CD4-positive, alpha-beta T cell treated with Interleukin-4 for 4 hours (primary cell): Measurements from ENCODE around the gene CLCC1.
"Not testable (repeated sequence)": the region's sequence is repeated elsewhere in the genome, so short reads cannot be mapped to it uniquely, and the experiment has no call there.

Experiments
- DNase-seq: peaks from one replicate; pipeline ENCODE4 v3.0.0-alpha.2; 2020

The CLCC1 gene

GRCh38 chr1:108963052-108963686, at the start of gene CLCC1:
TSS of gene CLCC1 (minus strand) at chr1:108963484. CDS start at chr1:108950437, 13,047 bp downstream.
- peak; percentile 91 for DNase-seq

- no peak for DNase-seq
Measured at GRCh38 chr1:109011335-109011734, 48.1 kb upstream of the CLCC1 start.

- DNase-seq: not testable (repeated sequence)
Measured at GRCh38 chr1:108996622-108997021, 33.3 kb upstream of the CLCC1 start.

- no peak for DNase-seq
Measured at GRCh38 chr1:108983114-108983513, 19.8 kb upstream of the CLCC1 start.

GRCh38 chr1:108976658-108977057, 13.4 kb upstream of the CLCC1 start:
- DNase-seq: no peak

GRCh38 chr1:108972951-108973350, 9.7 kb upstream of the CLCC1 start:
- no peak for DNase-seq

GRCh38 chr1:108969346-108969745, 6.1 kb upstream of the CLCC1 start:
- DNase-seq: no peak

GRCh38 chr1:108962681-108963051, 618 bp downstream of the CLCC1 start:
- peak; percentile 13 for DNase-seq

GRCh38 chr1:108961752-108962486, 1.4 kb downstream of the CLCC1 start:
- no peak for DNase-seq

- DNase-seq: peak; percentile 45
Measured at GRCh38 chr1:108961198-108961597, 2.1 kb downstream of the CLCC1 start.

GRCh38 chr1:108960719-108961118, 2.6 kb downstream of the CLCC1 start:
- no peak for DNase-seq

- DNase-seq: no peak
Measured at GRCh38 chr1:108957888-108958287, 5.4 kb downstream of the CLCC1 start.

- DNase-seq: no peak
Measured at GRCh38 chr1:108955881-108956280, 7.4 kb downstream of the CLCC1 start.

GRCh38 chr1:108955111-108955510, 8.2 kb downstream of the CLCC1 start:
- no peak for DNase-seq

- no peak for DNase-seq
Measured at GRCh38 chr1:108953452-108953851, 9.8 kb downstream of the CLCC1 start.

GRCh38 chr1:108951242-108951641, 12.0 kb downstream of the CLCC1 start:
- no peak for DNase-seq

GRCh38 chr1:108949044-108949443, 14.2 kb downstream of the CLCC1 start:
- DNase-seq: no peak

- DNase-seq: no peak
Measured at GRCh38 chr1:108947871-108948525, 15.3 kb downstream of the CLCC1 start.

- DNase-seq: no peak
Measured at GRCh38 chr1:108936170-108936569, 27.1 kb downstream of the CLCC1 start.

- no peak for DNase-seq
Measured at GRCh38 chr1:108933944-108934343, 29.3 kb downstream of the CLCC1 start.

GRCh38 chr1:108927565-108927964, 35.7 kb downstream of the CLCC1 start:
- not testable (repeated sequence) for DNase-seq

- no peak for DNase-seq
Measured at GRCh38 chr1:108925920-108926319, 37.4 kb downstream of the CLCC1 start.

GRCh38 chr1:108916788-108917187, 46.5 kb downstream of the CLCC1 start:
- DNase-seq: no peak
